NB4 (cell line): ENCODE data around the gene ANKRD31.

Experiments
- DNase-seq: peaks from one replicate; pipeline ENCODE4 v3.0.0; 2010; ENCODE audit warnings: low read depth
- H3K4me3 ChIP-seq: one replicate; pipeline ENCODE4 v1.5.1; 2011; ENCODE audit warnings: mild to moderate bottlenecking, low read depth, low read length, moderate library complexity
- MAX ChIP-seq: IDR thresholded peaks from 2 replicates; pipeline ENCODE4 v1.6.1; 2011; ENCODE audit warnings: low read depth, low read length
- MYC ChIP-seq: IDR thresholded peaks from 2 replicates; pipeline ENCODE4 v1.6.1; 2011; ENCODE audit warnings: low read depth, low read length
- POLR2A ChIP-seq: IDR thresholded peaks from 2 replicates; pipeline ENCODE4 v1.6.1; 2011; ENCODE audit warnings: mild to moderate bottlenecking; ENCODE audit not compliant: insufficient read length; ENCODE audit errors: extremely low read depth
- TF ChIP-seq, protein P1 (sequence below): IDR thresholded peaks from one replicate; pipeline ENCODE4 v1.5.1; 2012; ENCODE audit warnings: low read depth, low read length

Gene ANKRD31

GRCh38 chr5:75072061-75072460, 164.6 kb downstream of the ANKRD31 start:
- no peak for TF ChIP-seq POLR2A
- no peak overlapping the region for H3K4me3 ChIP-seq
- no peak for DNase-seq

DNA sequence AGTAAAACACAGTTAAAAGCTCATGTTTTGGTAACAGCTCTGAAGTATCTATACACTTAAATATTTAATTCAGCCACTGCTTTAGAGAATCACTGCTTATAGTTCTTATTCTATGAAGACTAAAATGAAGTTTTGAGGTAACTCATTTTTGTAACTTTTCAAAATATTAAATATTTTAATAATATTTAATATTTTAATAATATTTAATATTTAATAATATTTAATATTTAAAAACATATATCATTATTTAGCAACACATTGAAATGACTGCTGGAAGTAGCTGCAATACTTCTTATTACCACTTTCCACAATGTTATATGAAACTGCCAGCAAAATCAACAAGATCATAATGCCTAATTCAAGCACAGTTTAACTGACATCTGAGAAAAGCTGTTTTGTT, 165.6 kb downstream of the ANKRD31 start:
- DNase-seq, result no peak
- no peak overlapping the region for H3K4me3 ChIP-seq
- no peak for TF ChIP-seq POLR2A
- no peak for TF ChIP-seq MAX
- no peak for TF ChIP-seq MYC
- TF ChIP-seq, protein P1, sequence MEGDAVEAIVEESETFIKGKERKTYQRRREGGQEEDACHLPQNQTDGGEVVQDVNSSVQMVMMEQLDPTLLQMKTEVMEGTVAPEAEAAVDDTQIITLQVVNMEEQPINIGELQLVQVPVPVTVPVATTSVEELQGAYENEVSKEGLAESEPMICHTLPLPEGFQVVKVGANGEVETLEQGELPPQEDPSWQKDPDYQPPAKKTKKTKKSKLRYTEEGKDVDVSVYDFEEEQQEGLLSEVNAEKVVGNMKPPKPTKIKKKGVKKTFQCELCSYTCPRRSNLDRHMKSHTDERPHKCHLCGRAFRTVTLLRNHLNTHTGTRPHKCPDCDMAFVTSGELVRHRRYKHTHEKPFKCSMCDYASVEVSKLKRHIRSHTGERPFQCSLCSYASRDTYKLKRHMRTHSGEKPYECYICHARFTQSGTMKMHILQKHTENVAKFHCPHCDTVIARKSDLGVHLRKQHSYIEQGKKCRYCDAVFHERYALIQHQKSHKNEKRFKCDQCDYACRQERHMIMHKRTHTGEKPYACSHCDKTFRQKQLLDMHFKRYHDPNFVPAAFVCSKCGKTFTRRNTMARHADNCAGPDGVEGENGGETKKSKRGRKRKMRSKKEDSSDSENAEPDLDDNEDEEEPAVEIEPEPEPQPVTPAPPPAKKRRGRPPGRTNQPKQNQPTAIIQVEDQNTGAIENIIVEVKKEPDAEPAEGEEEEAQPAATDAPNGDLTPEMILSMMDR, result no peak

GRCh38 chr5:75067434-75067833, 169.2 kb downstream of the ANKRD31 start:
- TF ChIP-seq POLR2A, result no peak
- no peak for DNase-seq
- H3K4me3 ChIP-seq, result no peak overlapping the region

- no peak for DNase-seq
- no peak for TF ChIP-seq POLR2A
- no peak for TF ChIP-seq MAX
- TF ChIP-seq, protein P1, result no peak
- TF ChIP-seq MYC, result no peak
- H3K4me3 ChIP-seq, result no peak overlapping the region
Measured at GRCh38 chr5:75062925-75063531, 173.7 kb downstream of the ANKRD31 start.

DNA sequence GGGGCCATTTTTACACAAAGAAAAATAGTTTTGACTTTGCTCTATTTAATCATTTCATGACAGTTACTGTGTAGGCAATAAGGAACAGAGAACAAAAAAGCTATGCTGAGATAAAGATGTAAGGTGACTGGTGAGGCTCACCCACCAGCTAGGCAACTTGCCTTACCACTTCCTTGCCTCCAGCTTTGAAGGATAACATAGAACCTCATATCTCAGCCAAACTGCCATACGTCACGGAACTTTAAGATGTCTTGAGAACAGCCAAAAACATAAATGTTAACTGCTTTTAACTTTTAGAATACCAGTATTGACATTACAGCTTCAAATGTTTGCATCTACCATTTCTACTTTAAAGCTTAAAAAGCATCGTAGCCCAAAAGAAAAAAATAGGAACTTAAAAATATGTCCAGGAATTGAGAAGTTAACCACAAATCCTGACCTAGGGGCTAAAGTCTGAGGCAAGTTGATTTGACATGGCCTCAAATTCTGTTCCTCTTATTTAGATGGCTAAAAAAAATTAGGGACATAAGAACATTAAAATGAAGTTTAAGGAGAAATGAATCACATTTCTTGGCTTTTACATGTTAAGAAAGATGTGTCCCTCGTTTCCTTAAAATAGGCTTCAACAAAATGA, 176.6 kb downstream of the ANKRD31 start:
- no peak for DNase-seq
- no peak overlapping the region for H3K4me3 ChIP-seq
- TF ChIP-seq MAX, result no peak
- TF ChIP-seq POLR2A, result no peak
- TF ChIP-seq MYC, result no peak
- TF ChIP-seq, protein P1, result no peak

- DNase-seq, result no peak
- TF ChIP-seq MAX (no peak), POLR2A (no peak), MYC (no peak)
- TF ChIP-seq, protein P1, result no peak
Measured at GRCh38 chr5:75058986-75059535, 177.6 kb downstream of the ANKRD31 start.

More at GRCh38 chr5:75058986-75059535, 177.6 kb downstream of the ANKRD31 start:
- no peak overlapping the region for H3K4me3 ChIP-seq
